A549 (cell line): ENCODE data around the gene VAMP3.

Experiments
- MAFK ChIP-seq: fragments of 450-650 bp; IDR thresholded peaks from 2 replicates; pipeline ENCODE4 v1.6.1; 2014; ENCODE audit not compliant: partially characterized antibody
- SMC3 ChIP-seq: fragments of >200 bp; sonication (Bioruptor Twin); formaldehyde crosslinking; IDR thresholded peaks from 3 replicates; pipeline ENCODE4 v1.6.1; 2018; ENCODE audit warnings: inconsistent platforms

DNA sequence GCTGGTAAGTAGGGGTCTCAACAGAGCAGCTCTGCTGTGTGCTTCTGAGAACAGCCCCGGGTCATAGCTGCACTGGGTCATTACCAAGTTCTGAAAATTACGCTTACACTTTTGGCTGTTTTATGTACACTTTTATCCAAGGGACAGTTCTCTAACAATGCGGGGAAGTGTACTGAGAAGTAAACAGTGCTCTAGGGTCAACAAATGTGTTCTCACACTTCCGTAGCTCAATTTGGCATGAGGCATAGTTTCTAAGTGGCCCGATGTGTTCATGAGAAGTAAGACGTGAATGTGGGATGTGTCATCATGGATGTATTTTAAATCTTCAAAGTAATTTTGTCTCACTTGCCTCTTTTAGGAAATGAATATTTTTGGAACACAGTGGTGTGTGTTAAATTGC lies 10.9 kb upstream of the VAMP3 start:
- TF ChIP-seq SMC3 (no peak), MAFK (no peak)
